ENCODE measurements around the gene GDI1. TPM values are rescaled to one million over a fixed set of nuclear protein-coding genes. Genes with fewer than 3 reads are reported as not detected.

GDI1 gene
- polyA plus RNA-seq, 1 of the 3 experiments (the other 2 are of a cell fraction), result 408 TPM

DNA sequence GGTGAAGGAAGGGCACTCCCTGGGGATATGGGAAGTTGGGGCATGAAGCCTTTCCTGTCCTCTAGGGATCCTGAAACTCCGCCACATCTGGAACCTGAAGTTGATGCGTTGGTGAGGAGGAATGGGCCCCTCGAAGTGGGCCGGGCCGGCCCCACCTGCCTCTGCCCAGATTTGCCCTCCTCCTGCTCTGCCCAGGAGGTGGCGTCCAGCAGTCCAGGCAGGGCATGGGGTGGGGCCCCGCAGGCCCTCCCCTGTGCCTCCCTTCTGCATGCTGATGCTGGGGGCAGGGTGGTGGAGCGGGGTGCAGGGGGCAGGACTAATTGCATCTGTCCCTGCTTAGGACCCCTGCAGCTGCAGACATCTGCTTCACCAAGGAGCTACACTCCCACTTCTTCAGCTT lies 23.8 kb upstream of the GDI1 start:
- Histone ChIP-seq H3K4me2 (no peak overlapping the region), H2AFZ (ENCODE audit: low read depth) (no peak overlapping the region), H3K4me3 (ENCODE audit: low read depth in 2 of 2, low read length in 1 of 2) (no peak overlapping the region), H4K20me1 (ENCODE audit: insufficient read depth) (no peaks in the 10 kb centered on the region), H3K27ac (ENCODE audit: low read depth in 2 of 2, low read length in 1 of 2) (no peak overlapping the region; a peak in 1 of 4 replicates), H3K9me3 (no peaks in the 10 kb centered on the region), H3K9ac (no peak overlapping the region), H3K36me3 (replicated peaks in 1 of 2; ENCODE audit: control insufficient read depth in 1 of 2, insufficient read depth in 2 of 2, low read length in 1 of 2) (no peaks in the 10 kb centered on the region), H3F3A (replicated peaks; ENCODE audit: insufficient read depth) (no peaks in the 10 kb centered on the region), H3K79me2 (ENCODE audit: insufficient read depth) (peaks cover 17% of the 10 kb centered on the region), H3K9me2 (no peaks in the 10 kb centered on the region), H3K27me3 (ENCODE audit: insufficient read depth) (no peaks in the 10 kb centered on the region; the same call in 1 of the 2 replicates), H3K4me1 (ENCODE audit: control insufficient read depth in 1 of 2, insufficient read depth in 2 of 2, low read depth in 1 of 2, low read length in 1 of 2) (peaks cover 4 to 12% of the 10 kb centered on the region in 2 experiments; a peak in 1 of 4 replicates)
- CTCF ChIA-PET, result interaction anchor here (1.5 kb wide), 1 partner anchor 114 kb away, joined by 4 read pairs; no protein-coding TSS in a partner anchor
- TF ChIP-seq NRF1 (IDR thresholded peaks at IDR 0.05; ENCODE audit: low read depth, low read length) (no peak), FOXM1 (IDR thresholded peaks at IDR 0.05; ENCODE audit: low read depth) (no peak), NFIC (IDR thresholded peaks at IDR 0.05; ENCODE audit: borderline replicate concordance) (no peak), RXRA (IDR thresholded peaks at IDR 0.05; ENCODE audit: borderline replicate concordance, low read depth) (no peak), RAD21 (IDR thresholded peaks at IDR 0.05; ENCODE audit: low read length) (no peak), FOXJ3 (CRISPR knock-in tag; IDR thresholded peaks at IDR 0.05) (no peak), CHD2 (IDR thresholded peaks at IDR 0.05; ENCODE audit: low read length, partially characterized antibody) (no peak), MXI1 (IDR thresholded peaks at IDR 0.05; ENCODE audit: low read depth, low read length) (no peak), EP300 (IDR thresholded peaks at IDR 0.05; ENCODE audit: borderline replicate concordance in 1 of 2, low read depth in 1 of 2, low read length in 1 of 2) (no peak), TEAD4 (IDR thresholded peaks at IDR 0.05; ENCODE audit: borderline replicate concordance, insufficient read depth) (no peak), FOSL2 (IDR thresholded peaks at IDR 0.05; ENCODE audit: borderline replicate concordance, low read depth) (no peak), ELF1 (IDR thresholded peaks at IDR 0.05) (no peak), GABPA (IDR thresholded peaks at IDR 0.05; ENCODE audit: low read depth) (no peak), MEF2A (IDR thresholded peaks at IDR 0.05; ENCODE audit: borderline replicate concordance, low read depth) (no peak)
- TF ChIP-seq, protein P1, sequence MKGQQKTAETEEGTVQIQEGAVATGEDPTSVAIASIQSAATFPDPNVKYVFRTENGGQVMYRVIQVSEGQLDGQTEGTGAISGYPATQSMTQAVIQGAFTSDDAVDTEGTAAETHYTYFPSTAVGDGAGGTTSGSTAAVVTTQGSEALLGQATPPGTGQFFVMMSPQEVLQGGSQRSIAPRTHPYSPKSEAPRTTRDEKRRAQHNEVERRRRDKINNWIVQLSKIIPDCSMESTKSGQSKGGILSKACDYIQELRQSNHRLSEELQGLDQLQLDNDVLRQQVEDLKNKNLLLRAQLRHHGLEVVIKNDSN (IDR thresholded peaks at IDR 0.05; ENCODE audit: borderline replicate concordance, low read depth), result no peak
- TF ChIP-seq, protein P2, sequence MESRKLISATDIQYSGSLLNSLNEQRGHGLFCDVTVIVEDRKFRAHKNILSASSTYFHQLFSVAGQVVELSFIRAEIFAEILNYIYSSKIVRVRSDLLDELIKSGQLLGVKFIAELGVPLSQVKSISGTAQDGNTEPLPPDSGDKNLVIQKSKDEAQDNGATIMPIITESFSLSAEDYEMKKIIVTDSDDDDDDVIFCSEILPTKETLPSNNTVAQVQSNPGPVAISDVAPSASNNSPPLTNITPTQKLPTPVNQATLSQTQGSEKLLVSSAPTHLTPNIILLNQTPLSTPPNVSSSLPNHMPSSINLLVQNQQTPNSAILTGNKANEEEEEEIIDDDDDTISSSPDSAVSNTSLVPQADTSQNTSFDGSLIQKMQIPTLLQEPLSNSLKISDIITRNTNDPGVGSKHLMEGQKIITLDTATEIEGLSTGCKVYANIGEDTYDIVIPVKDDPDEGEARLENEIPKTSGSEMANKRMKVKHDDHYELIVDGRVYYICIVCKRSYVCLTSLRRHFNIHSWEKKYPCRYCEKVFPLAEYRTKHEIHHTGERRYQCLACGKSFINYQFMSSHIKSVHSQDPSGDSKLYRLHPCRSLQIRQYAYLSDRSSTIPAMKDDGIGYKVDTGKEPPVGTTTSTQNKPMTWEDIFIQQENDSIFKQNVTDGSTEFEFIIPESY (IDR thresholded peaks at IDR 0.05; ENCODE audit: borderline replicate concordance, low read depth), result no peak
- TF ChIP-seq, protein P3, sequence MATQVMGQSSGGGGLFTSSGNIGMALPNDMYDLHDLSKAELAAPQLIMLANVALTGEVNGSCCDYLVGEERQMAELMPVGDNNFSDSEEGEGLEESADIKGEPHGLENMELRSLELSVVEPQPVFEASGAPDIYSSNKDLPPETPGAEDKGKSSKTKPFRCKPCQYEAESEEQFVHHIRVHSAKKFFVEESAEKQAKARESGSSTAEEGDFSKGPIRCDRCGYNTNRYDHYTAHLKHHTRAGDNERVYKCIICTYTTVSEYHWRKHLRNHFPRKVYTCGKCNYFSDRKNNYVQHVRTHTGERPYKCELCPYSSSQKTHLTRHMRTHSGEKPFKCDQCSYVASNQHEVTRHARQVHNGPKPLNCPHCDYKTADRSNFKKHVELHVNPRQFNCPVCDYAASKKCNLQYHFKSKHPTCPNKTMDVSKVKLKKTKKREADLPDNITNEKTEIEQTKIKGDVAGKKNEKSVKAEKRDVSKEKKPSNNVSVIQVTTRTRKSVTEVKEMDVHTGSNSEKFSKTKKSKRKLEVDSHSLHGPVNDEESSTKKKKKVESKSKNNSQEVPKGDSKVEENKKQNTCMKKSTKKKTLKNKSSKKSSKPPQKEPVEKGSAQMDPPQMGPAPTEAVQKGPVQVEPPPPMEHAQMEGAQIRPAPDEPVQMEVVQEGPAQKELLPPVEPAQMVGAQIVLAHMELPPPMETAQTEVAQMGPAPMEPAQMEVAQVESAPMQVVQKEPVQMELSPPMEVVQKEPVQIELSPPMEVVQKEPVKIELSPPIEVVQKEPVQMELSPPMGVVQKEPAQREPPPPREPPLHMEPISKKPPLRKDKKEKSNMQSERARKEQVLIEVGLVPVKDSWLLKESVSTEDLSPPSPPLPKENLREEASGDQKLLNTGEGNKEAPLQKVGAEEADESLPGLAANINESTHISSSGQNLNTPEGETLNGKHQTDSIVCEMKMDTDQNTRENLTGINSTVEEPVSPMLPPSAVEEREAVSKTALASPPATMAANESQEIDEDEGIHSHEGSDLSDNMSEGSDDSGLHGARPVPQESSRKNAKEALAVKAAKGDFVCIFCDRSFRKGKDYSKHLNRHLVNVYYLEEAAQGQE (IDR thresholded peaks at IDR 0.05; ENCODE audit: low read depth, low read length), result no peak
- POLR2A ChIA-PET, result interaction anchor here (0.8 to 5.0 kb wide), 5 partner anchors 13 to 23 kb away, joined by 3 to 25 read pairs (median 3); partner anchors contain the start of genes ATP6AP1 and RPL10
- WGBS (ENCODE audit: low lambda C conversion rate), result 48% methylated on average over 4 of the region's 8 CpGs
- DNase-seq, result no peak
